Activated CD8-positive, alpha-beta memory T cell treated with anti-CD3 and anti-CD28 coated beads for 24 hours (primary cell): Measurements from ENCODE around the gene TEX55.
"Not testable (repeated sequence)": the region's sequence is repeated elsewhere in the genome, so short reads cannot be mapped to it uniquely, and the experiment has no call there.

ENCODE experiments used
- DNase-seq: peaks from one replicate; pipeline ENCODE4 v3.0.0-alpha.2; 2020

TEX55 gene

GRCh38 chr3:119145500-119146167, at the start of gene TEX55:
Gene TEX55 (plus strand): TSS chr3:119146165. CDS start chr3:119146190, 25 bp downstream.
- peak; percentile 62 for DNase-seq

GRCh38 chr3:119098003-119098402, 48.0 kb upstream of the TEX55 start:
- DNase-seq: no peak

GRCh38 chr3:119098619-119099222, 47.2 kb upstream of the TEX55 start:
- no peak for DNase-seq

GRCh38 chr3:119099785-119100184, 46.2 kb upstream of the TEX55 start:
- no peak for DNase-seq

GRCh38 chr3:119104031-119104430, 41.9 kb upstream of the TEX55 start:
- no peak for DNase-seq

- not testable (repeated sequence) for DNase-seq
These were observed 27.6 kb upstream of the TEX55 start for GRCh38 chr3:119118330-119118729.

- no peak for DNase-seq
These were observed 25.5 kb upstream of the TEX55 start for GRCh38 chr3:119120480-119120879.

GRCh38 chr3:119122350-119122749, 23.6 kb upstream of the TEX55 start:
- DNase-seq: no peak

GRCh38 chr3:119125342-119125741, 20.6 kb upstream of the TEX55 start:
- DNase-seq: no peak

GRCh38 chr3:119125742-119126504, 20.0 kb upstream of the TEX55 start:
- DNase-seq: no peak

GRCh38 chr3:119130291-119130690, 15.7 kb upstream of the TEX55 start:
- DNase-seq: not testable (repeated sequence)

GRCh38 chr3:119132291-119132690, 13.7 kb upstream of the TEX55 start:
- not testable (repeated sequence) for DNase-seq

GRCh38 chr3:119139360-119139759, 6.6 kb upstream of the TEX55 start:
- not testable (repeated sequence) for DNase-seq

GRCh38 chr3:119140466-119140865, 5.5 kb upstream of the TEX55 start:
- no peak for DNase-seq

GRCh38 chr3:119145128-119145499, 851 bp upstream of the TEX55 start:
- DNase-seq: no peak

- no peak for DNase-seq
These were observed 812 bp downstream of the TEX55 start for GRCh38 chr3:119146578-119147375.

- no peak for DNase-seq
These were observed 1.5 kb downstream of the TEX55 start for GRCh38 chr3:119147494-119147893.

GRCh38 chr3:119148493-119149180, 2.7 kb downstream of the TEX55 start:
- no peak for DNase-seq

GRCh38 chr3:119149484-119149883, 3.5 kb downstream of the TEX55 start:
- DNase-seq: no peak

- DNase-seq: no peak
These were observed 10.9 kb downstream of the TEX55 start for GRCh38 chr3:119156868-119157267.

GRCh38 chr3:119157971-119158370, 12.0 kb downstream of the TEX55 start:
- DNase-seq: no peak

GRCh38 chr3:119160361-119160760, 14.4 kb downstream of the TEX55 start:
- DNase-seq: no peak

- DNase-seq: no peak
These were observed 14.8 kb downstream of the TEX55 start for GRCh38 chr3:119160815-119161214.
